MCF 10A (cell line): Measurements from ENCODE around the gene RAD1. TPM values are rescaled to one million over a fixed set of nuclear protein-coding genes. Genes with fewer than 3 reads are reported as not detected.

Source experiments
- BruUV-seq: library from RNA; stranded (reverse); fragments of 400-500 nt; replicated peaks from 2 replicates; lab custom pipeline; 2021; lab: Mats Ljungman, UMichigan
- CTCF ChIA-PET: fragments of 300-600 bp; sonication (Branson Sonifier 250); formaldehyde crosslinking; extraction: SDS; loops from one replicate; lab custom pipeline; 2021; ENCODE audit warnings: antibody characterized with exemption, inconsistent platforms; lab: Yijun Ruan, JAX
- POLR2A ChIA-PET: fragments of 300-600, 350-650 bp; sonication (Branson Sonifier 250); formaldehyde crosslinking; extraction: SDS; loops from one replicate; lab custom pipeline; 2020; ENCODE audit warnings: antibody characterized with exemption, inconsistent platforms; lab: Yijun Ruan, JAX
- DNase-seq: peaks from one replicate; pipeline ENCODE4 v3.0.0-alpha.2; 2018; ENCODE audit not compliant: unreplicated experiment
- H3K27ac Mint-ChIP-seq: one replicate; pipeline ENCODE4 v1.8.0; 2022; ENCODE audit warnings: mild to moderate bottlenecking, low read depth, mixed read lengths; ENCODE audit not compliant: unreplicated experiment
- H3K27me3 Mint-ChIP-seq: one replicate; pipeline ENCODE4 v1.8.0; 2022; ENCODE audit warnings: mixed read lengths; ENCODE audit not compliant: insufficient read depth, unreplicated experiment
- H3K36me3 Mint-ChIP-seq: one replicate; pipeline ENCODE4 v1.8.0; 2022; ENCODE audit warnings: mild to moderate bottlenecking, moderate library complexity, mixed read lengths; ENCODE audit not compliant: insufficient read depth, unreplicated experiment
- H3K4me1 Mint-ChIP-seq: one replicate; pipeline ENCODE4 v1.8.0; 2022; ENCODE audit warnings: mixed read lengths; ENCODE audit not compliant: insufficient read depth, unreplicated experiment
- H3K4me3 Mint-ChIP-seq: one replicate; pipeline ENCODE4 v1.8.0; 2022; ENCODE audit warnings: mild to moderate bottlenecking, moderate library complexity, mixed read lengths; ENCODE audit not compliant: unreplicated experiment
- H3K9me3 Mint-ChIP-seq: one replicate; pipeline ENCODE4 v1.8.0; 2022; ENCODE audit warnings: mixed read lengths; ENCODE audit not compliant: unreplicated experiment
- intact Hi-C: fragments of 100-400 bp; cut with micrococcal nuclease; formaldehyde crosslinking; loops from 2 replicates; pipeline ENCODE4 v1.14.1; 2022
- total RNA-seq: library from RNA; stranded (reverse); gene quantifications from 2 replicates; pipeline ENCODE4 v1.2.3, GENCODE V29; 2022
- TF ChIP-seq, protein P1 (sequence below): fragments of 200-600 bp; IDR thresholded peaks from one replicate; pipeline ENCODE4 v1.8.0; 2022; ENCODE audit warnings: antibody characterized with exemption, mild to moderate bottlenecking; ENCODE audit not compliant: unreplicated experiment

RAD1 gene
- total RNA-seq, 1 experiment from 2014 or later = 17.2 TPM

DNA sequence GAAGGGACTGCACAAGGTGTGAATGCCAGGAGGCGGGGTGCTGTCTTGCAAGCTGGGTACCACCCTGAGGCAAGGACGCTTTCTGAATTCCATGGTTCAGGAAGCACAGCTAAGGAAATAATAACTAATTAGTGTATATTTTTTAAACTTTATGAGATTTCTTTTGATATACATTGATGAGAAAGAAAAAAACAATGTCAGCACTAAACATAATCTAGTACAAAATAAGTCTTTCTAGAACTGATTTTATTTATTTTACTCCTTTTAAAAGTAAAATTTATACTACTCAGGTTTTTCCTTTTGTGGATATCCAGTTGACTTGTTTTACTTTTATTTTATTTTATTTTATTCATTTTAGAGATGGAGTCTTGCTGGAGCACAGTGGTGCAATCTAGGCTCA is 17.6 kb upstream of the RAD1 start:
- CTCF ChIA-PET = interaction anchor here (0.5 to 1.1 kb wide), 2 partner anchors 69 to 71 kb away, joined by 3 to 4 read pairs; no protein-coding TSS in a partner anchor
- Mint-ChIP-seq H3K4me1 (peaks cover 13% of the 10 kb centered on the region), H3K9me3 (no peaks in the 10 kb centered on the region), H3K36me3 (peaks cover 39% of the 10 kb centered on the region), H3K4me3 (no peak overlapping the region), H3K27me3 (no peaks in the 10 kb centered on the region), H3K27ac (no peak overlapping the region)
- no peak for DNase-seq
- no TSS peak for BruUV-seq
- TF ChIP-seq, protein P1, sequence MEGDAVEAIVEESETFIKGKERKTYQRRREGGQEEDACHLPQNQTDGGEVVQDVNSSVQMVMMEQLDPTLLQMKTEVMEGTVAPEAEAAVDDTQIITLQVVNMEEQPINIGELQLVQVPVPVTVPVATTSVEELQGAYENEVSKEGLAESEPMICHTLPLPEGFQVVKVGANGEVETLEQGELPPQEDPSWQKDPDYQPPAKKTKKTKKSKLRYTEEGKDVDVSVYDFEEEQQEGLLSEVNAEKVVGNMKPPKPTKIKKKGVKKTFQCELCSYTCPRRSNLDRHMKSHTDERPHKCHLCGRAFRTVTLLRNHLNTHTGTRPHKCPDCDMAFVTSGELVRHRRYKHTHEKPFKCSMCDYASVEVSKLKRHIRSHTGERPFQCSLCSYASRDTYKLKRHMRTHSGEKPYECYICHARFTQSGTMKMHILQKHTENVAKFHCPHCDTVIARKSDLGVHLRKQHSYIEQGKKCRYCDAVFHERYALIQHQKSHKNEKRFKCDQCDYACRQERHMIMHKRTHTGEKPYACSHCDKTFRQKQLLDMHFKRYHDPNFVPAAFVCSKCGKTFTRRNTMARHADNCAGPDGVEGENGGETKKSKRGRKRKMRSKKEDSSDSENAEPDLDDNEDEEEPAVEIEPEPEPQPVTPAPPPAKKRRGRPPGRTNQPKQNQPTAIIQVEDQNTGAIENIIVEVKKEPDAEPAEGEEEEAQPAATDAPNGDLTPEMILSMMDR = no peak
- intact Hi-C loops = no loop called here
- POLR2A ChIA-PET = interaction anchor here (0.6 to 1.7 kb wide), 3 partner anchors 14 to 312 kb away, joined by 3 to 4 read pairs (median 4); no protein-coding TSS in a partner anchor

DNA sequence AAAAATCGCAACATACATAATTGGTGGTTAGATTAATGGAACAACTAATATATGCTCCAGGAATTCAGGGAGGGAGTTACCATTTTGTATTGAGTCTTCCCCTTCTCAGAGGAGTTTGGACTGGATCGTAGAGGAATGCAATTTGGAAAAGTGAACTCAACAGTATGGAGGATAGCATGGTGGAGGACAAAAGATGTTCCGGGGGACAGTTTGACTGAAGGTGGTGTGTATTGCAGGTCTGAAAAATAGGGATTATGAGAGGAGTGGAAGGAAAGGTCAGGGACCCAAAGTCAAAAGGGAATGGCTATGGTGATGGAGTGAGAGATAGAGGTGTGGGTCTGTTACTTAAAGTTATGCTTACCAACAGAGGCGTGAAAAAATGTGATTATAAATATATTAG is 15.6 kb upstream of the RAD1 start:
- POLR2A ChIA-PET = interaction anchor here (1.2 to 3.8 kb wide), 7 partner anchors 9 to 1490 kb away, joined by 3 to 157 read pairs (median 5); partner anchors contain the start of genes AMACR, BRIX1, RAD1 and TARS1
- Mint-ChIP-seq H3K9me3 (no peaks in the 10 kb centered on the region), H3K27ac (peak overlapping the region; percentile 98), H3K4me1 (peaks cover 13% of the 10 kb centered on the region), H3K36me3 (peaks cover 32% of the 10 kb centered on the region), H3K4me3 (peak overlapping the region; percentile 99), H3K27me3 (no peaks in the 10 kb centered on the region)
- CTCF ChIA-PET = interaction anchor here (0.6 to 1.7 kb wide), 3 partner anchors 10 to 635 kb away, joined by 3 to 13 read pairs (median 5); no protein-coding TSS in a partner anchor
- BruUV-seq = no TSS peak
- no peak for DNase-seq
- TF ChIP-seq, protein P1 = no peak
- intact Hi-C loops = loop anchor here (1.0 kb wide), 1 partner anchor 72 kb away; no protein-coding TSS in a partner anchor

DNA sequence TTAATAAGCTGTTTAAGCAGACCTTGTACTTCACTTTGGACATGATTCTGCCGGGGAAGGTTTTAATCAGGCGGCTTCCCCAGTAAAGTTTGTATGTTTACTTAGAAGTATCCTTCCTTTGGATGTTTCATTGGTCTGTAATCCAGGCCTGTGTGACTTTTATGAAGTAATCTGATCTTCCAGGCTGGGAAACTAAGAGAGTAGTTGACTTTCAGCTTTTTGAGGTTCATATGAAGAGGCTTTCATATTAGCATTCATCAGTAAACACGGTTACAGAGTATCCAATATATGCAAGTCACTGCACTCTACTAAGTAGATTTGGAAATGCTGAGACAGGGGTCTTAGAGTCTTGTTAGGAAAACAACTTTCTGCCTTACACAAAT is 15.1 kb upstream of the RAD1 start:
- POLR2A ChIA-PET = interaction anchor here (0.6 to 3.8 kb wide), 14 partner anchors 9 to 1490 kb away, joined by 3 to 157 read pairs (median 4); partner anchors contain the start of genes AMACR, BRIX1, NADK2 and RAD1
- peak; percentile 14 for DNase-seq
- TF ChIP-seq, protein P1 = no peak
- intact Hi-C loops = loop anchor here (1.0 kb wide), 1 partner anchor 73 kb away; no protein-coding TSS in a partner anchor
- H3K27ac Mint-ChIP-seq = peak overlapping the region; percentile 98
- peak overlapping the region; percentile 99 for H3K4me3 Mint-ChIP-seq
- H3K27me3 Mint-ChIP-seq = no peaks in the 10 kb centered on the region
- TSS peak; percentile 58 for BruUV-seq
- H3K4me1 Mint-ChIP-seq = peaks cover 13% of the 10 kb centered on the region
- CTCF ChIA-PET = interaction anchor here (0.6 to 1.8 kb wide), 4 partner anchors 9 to 636 kb away, joined by 3 to 13 read pairs (median 5); no protein-coding TSS in a partner anchor
- peaks cover 32% of the 10 kb centered on the region for H3K36me3 Mint-ChIP-seq
- H3K9me3 Mint-ChIP-seq = no peaks in the 10 kb centered on the region

DNA sequence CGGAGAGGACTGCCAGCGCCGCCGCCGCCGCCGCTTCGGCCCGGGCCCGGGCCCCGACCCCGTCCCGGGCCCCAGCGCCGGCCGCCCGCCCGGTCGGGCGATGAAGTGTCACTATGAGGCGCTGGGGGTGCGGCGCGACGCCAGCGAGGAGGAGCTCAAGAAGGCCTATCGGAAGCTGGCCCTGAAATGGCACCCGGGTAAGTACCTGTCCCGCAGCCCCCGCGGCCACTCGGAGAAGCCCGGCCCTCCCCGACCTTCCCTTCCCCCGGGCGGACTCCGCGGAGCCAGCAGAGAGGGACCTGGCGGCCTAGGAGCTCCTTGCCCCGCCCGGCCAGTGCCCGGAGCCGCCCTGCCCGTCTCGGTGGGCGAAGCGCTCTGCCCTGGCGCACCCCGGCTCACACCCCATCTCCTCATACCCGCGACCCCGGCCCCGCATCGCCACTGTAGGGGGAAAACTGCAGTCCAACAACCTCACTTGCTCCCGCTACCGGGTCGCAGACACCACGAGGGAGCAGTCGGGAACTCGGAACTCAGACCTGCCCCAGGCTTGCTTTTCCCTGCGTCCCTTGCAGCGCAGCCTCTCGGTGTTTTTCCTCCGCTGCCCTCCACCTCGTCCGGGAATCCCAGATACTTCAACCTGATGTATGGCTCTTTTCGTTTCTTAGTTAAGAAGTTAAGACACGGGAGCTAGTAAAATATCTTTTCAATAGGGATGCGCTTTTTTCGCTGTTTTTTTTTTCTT is 14.6 kb upstream of the RAD1 start:
- peak overlapping the region; percentile 99 for H3K4me3 Mint-ChIP-seq
- no TSS peak for BruUV-seq
- DNase-seq = peak; percentile 83
- H3K27ac Mint-ChIP-seq = peak overlapping the region; percentile 98
- intact Hi-C loops = loop anchor here (1.0 to 2.0 kb wide), 2 partner anchors 15 to 73 kb away; partner anchors contain the start of genes BRIX1 and RAD1
- peaks cover 13% of the 10 kb centered on the region for H3K4me1 Mint-ChIP-seq
- TF ChIP-seq, protein P1 = no peak
- H3K36me3 Mint-ChIP-seq = peaks cover 32% of the 10 kb centered on the region
- no peaks in the 10 kb centered on the region for H3K9me3 Mint-ChIP-seq
- ChIA-PET CTCF (interaction anchor here (0.6 to 1.8 kb wide), 6 partner anchors 9 to 432 kb away, joined by 3 to 13 read pairs (median 4); no protein-coding TSS in a partner anchor), POLR2A (interaction anchor here (0.5 to 3.8 kb wide), 24 partner anchors 10 to 1946 kb away, joined by 3 to 157 read pairs (median 4); partner anchors contain the start of genes AMACR, BRIX1, NADK2 and NIPBL)
- no peaks in the 10 kb centered on the region for H3K27me3 Mint-ChIP-seq
